Measurements from ENCODE around the gene ARFRP1.
"Not testable (repeated sequence)": the region's sequence is repeated elsewhere in the genome, so short reads cannot be mapped to it uniquely, and the experiment has no call there.

ARFRP1 gene

GRCh38 chr20:63655249-63655648 lies 52.5 kb downstream of the ARFRP1 start:
- no peak for DNase-seq (ENCODE audit: low spot score)

GRCh38 chr20:63653974-63654668 lies 53.7 kb downstream of the ARFRP1 start:
- DNase-seq (ENCODE audit: low spot score): no peak

DNA sequence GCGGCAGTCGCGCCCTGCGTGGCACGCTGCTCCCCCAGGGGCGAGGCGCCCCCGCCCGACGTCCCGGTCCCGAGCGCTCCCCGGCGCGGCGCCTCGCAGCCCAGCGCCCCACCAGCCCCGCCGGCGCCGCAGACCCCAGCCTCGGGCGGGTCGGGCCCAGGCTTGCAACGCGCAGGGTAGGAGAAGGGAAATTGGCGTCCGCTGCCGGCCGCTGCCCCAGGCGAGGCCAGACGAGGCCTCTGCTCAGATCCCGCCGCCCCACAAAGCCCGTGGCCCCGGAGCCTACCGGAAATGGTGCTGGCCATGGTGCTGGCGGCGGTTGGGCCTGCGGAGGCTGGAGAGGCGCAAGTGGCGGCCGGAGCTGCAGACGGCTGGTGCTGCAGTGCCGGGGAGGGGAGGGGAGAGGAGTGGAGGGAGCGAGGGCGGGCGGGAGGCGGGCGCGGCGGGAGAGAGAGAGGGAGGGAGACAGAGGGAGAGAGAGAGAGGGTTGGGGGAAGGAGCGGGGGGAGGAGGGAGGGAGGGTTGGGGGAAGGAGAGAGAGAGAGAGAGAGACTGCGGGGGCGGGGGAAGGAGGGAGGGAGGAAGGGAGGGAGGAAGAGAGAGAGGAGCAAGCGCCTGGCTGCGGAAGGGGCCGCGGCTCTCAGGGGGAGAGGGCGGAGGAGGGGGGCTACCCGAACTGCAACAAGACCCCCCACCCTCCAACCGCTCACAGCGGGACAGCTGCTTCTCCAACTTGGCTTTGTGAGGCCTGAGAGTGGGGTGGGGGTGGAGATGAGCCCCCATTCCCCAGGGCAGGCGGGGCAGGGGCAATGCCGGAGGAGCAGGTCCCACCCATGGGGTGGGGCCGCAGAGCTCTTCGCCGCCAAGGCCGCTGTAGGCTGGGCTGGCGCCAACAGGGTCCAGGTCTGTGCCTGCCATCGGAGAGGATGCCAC lies 54.5 kb downstream of the ARFRP1 start, which contains the start of gene STMN3:
STMN3 (minus strand) TSS at position 384 of the 933 bp plus-strand sequence; CDS start at position 305, 79 bp downstream.
- DNase-seq (ENCODE audit: low spot score): peak; percentile 50

- DNase-seq (ENCODE audit: low spot score): no peak
Measured at GRCh38 chr20:63652192-63652980, 55.4 kb downstream of the ARFRP1 start.

DNA sequence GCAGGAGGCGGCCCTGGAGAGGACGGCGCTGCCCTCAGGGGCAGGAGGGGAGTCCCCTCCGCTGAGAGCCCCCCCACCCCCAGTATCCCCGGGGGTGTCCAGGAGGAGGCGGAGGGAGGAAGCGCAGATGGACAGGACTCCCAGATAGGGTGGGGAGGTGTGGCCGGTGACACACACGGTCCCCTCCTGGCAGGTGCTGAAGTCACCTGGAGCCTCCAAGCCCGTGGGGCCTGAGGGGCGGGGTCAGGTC lies 55.9 kb downstream of the ARFRP1 start:
- no peak for DNase-seq (ENCODE audit: low spot score)

GRCh38 chr20:63650486-63650885 lies 57.3 kb downstream of the ARFRP1 start:
- DNase-seq (ENCODE audit: low spot score): not testable (repeated sequence)

- DNase-seq (ENCODE audit: low spot score): no peak
Measured at GRCh38 chr20:63648895-63649589, 58.7 kb downstream of the ARFRP1 start.

All from germinal center (tissue), 1 donor.